ENCODE results near the gene TCF7L1.

TCF7L1 gene

GRCh38 chr2:85181844-85182456, 48.8 kb downstream of the TCF7L1 start:
- Histone ChIP-seq H3K4me3 (ENCODE audit: low read length) (no peak overlapping the region), H3K9ac (ENCODE audit: low read length) (no peak overlapping the region), H3K27ac (ENCODE audit: low read depth, low read length) (no peak overlapping the region), H3K4me1 (ENCODE audit: control insufficient read depth, insufficient read depth, low read length) (no peaks in the 10 kb centered on the region), H3K27me3 (ENCODE audit: control insufficient read depth, insufficient read depth, low read length) (no peaks in the 10 kb centered on the region), H3K36me3 (ENCODE audit: control insufficient read depth, insufficient read depth, low read length) (no peaks in the 10 kb centered on the region)

GRCh38 chr2:85183076-85183475, 49.9 kb downstream of the TCF7L1 start:
- Histone ChIP-seq H3K4me3 (ENCODE audit: low read length) (no peak overlapping the region), H3K27me3 (ENCODE audit: control insufficient read depth, insufficient read depth, low read length) (no peaks in the 10 kb centered on the region), H3K27ac (ENCODE audit: low read depth, low read length) (no peak overlapping the region), H3K9ac (ENCODE audit: low read length) (no peak overlapping the region), H3K36me3 (ENCODE audit: control insufficient read depth, insufficient read depth, low read length) (no peaks in the 10 kb centered on the region), H3K4me1 (ENCODE audit: control insufficient read depth, insufficient read depth, low read length) (no peaks in the 10 kb centered on the region)

- Histone ChIP-seq H3K27ac (ENCODE audit: low read depth, low read length) (no peak overlapping the region), H3K4me3 (ENCODE audit: low read length) (no peak overlapping the region), H3K27me3 (ENCODE audit: control insufficient read depth, insufficient read depth, low read length) (no peaks in the 10 kb centered on the region), H3K36me3 (ENCODE audit: control insufficient read depth, insufficient read depth, low read length) (no peaks in the 10 kb centered on the region), H3K9ac (ENCODE audit: low read length) (no peak overlapping the region), H3K4me1 (ENCODE audit: control insufficient read depth, insufficient read depth, low read length) (no peaks in the 10 kb centered on the region)
Observed at GRCh38 chr2:85183479-85183878, 50.3 kb downstream of the TCF7L1 start.

GRCh38 chr2:85184231-85184630, 51.0 kb downstream of the TCF7L1 start:
- Histone ChIP-seq H3K4me1 (ENCODE audit: control insufficient read depth, insufficient read depth, low read length) (no peaks in the 10 kb centered on the region), H3K4me3 (ENCODE audit: low read length) (no peak overlapping the region), H3K36me3 (ENCODE audit: control insufficient read depth, insufficient read depth, low read length) (no peaks in the 10 kb centered on the region), H3K27ac (ENCODE audit: low read depth, low read length) (no peak overlapping the region), H3K27me3 (ENCODE audit: control insufficient read depth, insufficient read depth, low read length) (no peaks in the 10 kb centered on the region), H3K9ac (ENCODE audit: low read length) (no peak overlapping the region)

- no peaks in the 10 kb centered on the region for H3K27me3 ChIP-seq (ENCODE audit: control insufficient read depth, insufficient read depth, low read length)
- H3K9ac ChIP-seq (ENCODE audit: low read length) = no peak overlapping the region
- H3K36me3 ChIP-seq (ENCODE audit: control insufficient read depth, insufficient read depth, low read length) = no peaks in the 10 kb centered on the region
- H3K4me1 ChIP-seq (ENCODE audit: control insufficient read depth, insufficient read depth, low read length) = no peaks in the 10 kb centered on the region
- no peak overlapping the region for H3K27ac ChIP-seq (ENCODE audit: low read depth, low read length)
- H3K4me3 ChIP-seq (ENCODE audit: low read length) = no peak overlapping the region
Observed at GRCh38 chr2:85184990-85185389, 51.8 kb downstream of the TCF7L1 start.

- H3K36me3 ChIP-seq (ENCODE audit: control insufficient read depth, insufficient read depth, low read length) = no peaks in the 10 kb centered on the region
- H3K27me3 ChIP-seq (ENCODE audit: control insufficient read depth, insufficient read depth, low read length) = no peaks in the 10 kb centered on the region
- H3K4me1 ChIP-seq (ENCODE audit: control insufficient read depth, insufficient read depth, low read length) = no peaks in the 10 kb centered on the region
- no peak overlapping the region for H3K27ac ChIP-seq (ENCODE audit: low read depth, low read length)
- H3K4me3 ChIP-seq (ENCODE audit: low read length) = no peak overlapping the region
- no peak overlapping the region for H3K9ac ChIP-seq (ENCODE audit: low read length)
Observed at GRCh38 chr2:85185431-85185940, 52.3 kb downstream of the TCF7L1 start.

GRCh38 chr2:85187069-85187468, 53.9 kb downstream of the TCF7L1 start:
- Histone ChIP-seq H3K4me1 (ENCODE audit: control insufficient read depth, insufficient read depth, low read length) (no peaks in the 10 kb centered on the region), H3K27me3 (ENCODE audit: control insufficient read depth, insufficient read depth, low read length) (no peaks in the 10 kb centered on the region), H3K36me3 (ENCODE audit: control insufficient read depth, insufficient read depth, low read length) (no peaks in the 10 kb centered on the region), H3K27ac (ENCODE audit: low read depth, low read length) (no peak overlapping the region), H3K9ac (ENCODE audit: low read length) (no peak overlapping the region), H3K4me3 (ENCODE audit: low read length) (no peak overlapping the region)

GRCh38 chr2:85188852-85189251, 55.7 kb downstream of the TCF7L1 start:
- Histone ChIP-seq H3K27me3 (ENCODE audit: control insufficient read depth, insufficient read depth, low read length) (no peaks in the 10 kb centered on the region), H3K27ac (ENCODE audit: low read depth, low read length) (no peak overlapping the region), H3K36me3 (ENCODE audit: control insufficient read depth, insufficient read depth, low read length) (no peaks in the 10 kb centered on the region), H3K4me3 (ENCODE audit: low read length) (no peak overlapping the region), H3K4me1 (ENCODE audit: control insufficient read depth, insufficient read depth, low read length) (no peaks in the 10 kb centered on the region), H3K9ac (ENCODE audit: low read length) (no peak overlapping the region)

GRCh38 chr2:85189606-85190270, 56.5 kb downstream of the TCF7L1 start:
- no peaks in the 10 kb centered on the region for H3K27me3 ChIP-seq (ENCODE audit: control insufficient read depth, insufficient read depth, low read length)
- no peak overlapping the region for H3K9ac ChIP-seq (ENCODE audit: low read length)
- H3K27ac ChIP-seq (ENCODE audit: low read depth, low read length) = no peak overlapping the region
- no peaks in the 10 kb centered on the region for H3K36me3 ChIP-seq (ENCODE audit: control insufficient read depth, insufficient read depth, low read length)
- H3K4me3 ChIP-seq (ENCODE audit: low read length) = no peak overlapping the region
- H3K4me1 ChIP-seq (ENCODE audit: control insufficient read depth, insufficient read depth, low read length) = no peaks in the 10 kb centered on the region

- no peak overlapping the region for H3K9ac ChIP-seq (ENCODE audit: low read length)
- H3K36me3 ChIP-seq (ENCODE audit: control insufficient read depth, insufficient read depth, low read length) = no peaks in the 10 kb centered on the region
- H3K4me1 ChIP-seq (ENCODE audit: control insufficient read depth, insufficient read depth, low read length) = no peaks in the 10 kb centered on the region
- no peak overlapping the region for H3K4me3 ChIP-seq (ENCODE audit: low read length)
- H3K27me3 ChIP-seq (ENCODE audit: control insufficient read depth, insufficient read depth, low read length) = no peaks in the 10 kb centered on the region
- H3K27ac ChIP-seq (ENCODE audit: low read depth, low read length) = no peak overlapping the region
Observed at GRCh38 chr2:85191157-85191556, 58.0 kb downstream of the TCF7L1 start.

- Histone ChIP-seq H3K27ac (ENCODE audit: low read depth, low read length) (no peak overlapping the region), H3K9ac (ENCODE audit: low read length) (no peak overlapping the region), H3K4me1 (ENCODE audit: control insufficient read depth, insufficient read depth, low read length) (no peaks in the 10 kb centered on the region), H3K4me3 (ENCODE audit: low read length) (no peak overlapping the region), H3K36me3 (ENCODE audit: control insufficient read depth, insufficient read depth, low read length) (no peaks in the 10 kb centered on the region), H3K27me3 (ENCODE audit: control insufficient read depth, insufficient read depth, low read length) (no peaks in the 10 kb centered on the region)
Observed at GRCh38 chr2:85194780-85195480, 61.7 kb downstream of the TCF7L1 start.

- H3K27ac ChIP-seq (ENCODE audit: low read depth, low read length) = no peak overlapping the region
Observed at GRCh38 chr2:85195956-85196355, 62.8 kb downstream of the TCF7L1 start.

More at GRCh38 chr2:85195956-85196355, 62.8 kb downstream of the TCF7L1 start:
- H3K4me3 ChIP-seq (ENCODE audit: low read length) = no peak overlapping the region
- no peak overlapping the region for H3K9ac ChIP-seq (ENCODE audit: low read length)
- no peaks in the 10 kb centered on the region for H3K27me3 ChIP-seq (ENCODE audit: control insufficient read depth, insufficient read depth, low read length)
- no peaks in the 10 kb centered on the region for H3K36me3 ChIP-seq (ENCODE audit: control insufficient read depth, insufficient read depth, low read length)
- H3K4me1 ChIP-seq (ENCODE audit: control insufficient read depth, insufficient read depth, low read length) = no peaks in the 10 kb centered on the region

Data from rectal smooth muscle tissue (tissue), 1 donor.